Liver (tissue), 3 donors: ENCODE data around the gene SIN3B.

Experiments used
- CTCF ChIP-seq: fragments of 150-350 bp; IDR thresholded peaks from 2 replicates; pipeline ENCODE4 v1.5.1; 2017; ENCODE audit warnings: improper control_type of control experiment, low read depth, low read length; ENCODE audit not compliant: missing input control
- EGR1 ChIP-seq, 2 donors: IDR thresholded peaks; 2 replicates each; pipeline ENCODE4 v1.6.1; 2016 to 2018; ENCODE audit warnings: antibody characterized with exemption in 2 of 2, low read depth in 2 of 2
- GABPA ChIP-seq, 2 donors: IDR thresholded peaks in 1 of 2; conservative IDR thresholded peaks in 1 of 2; 2 replicates each; pipeline ENCODE4 v1.6.1; 2016; ENCODE audit warnings: antibody characterized with exemption in 2 of 2, mild to moderate bottlenecking in 1 of 2, moderate library complexity in 1 of 2
- JUND ChIP-seq, 2 donors: IDR thresholded peaks; 2 replicates each; pipeline ENCODE4 v1.6.1; 2016; ENCODE audit warnings: antibody characterized with exemption in 2 of 2
- MAX ChIP-seq: IDR thresholded peaks from 2 replicates; pipeline ENCODE4 v1.6.1; 2016; ENCODE audit warnings: antibody characterized with exemption
- NR2F2 ChIP-seq: IDR thresholded peaks from 2 replicates; pipeline ENCODE4 v1.6.1; 2016; ENCODE audit warnings: antibody characterized with exemption
- RAD21 ChIP-seq, 2 donors: IDR thresholded peaks; 2 replicates each; pipeline ENCODE4 v1.6.1; 2016; ENCODE audit warnings: antibody characterized with exemption in 2 of 2, mild to moderate bottlenecking in 2 of 2
- REST ChIP-seq: IDR thresholded peaks from 2 replicates; pipeline ENCODE4 v1.6.1; 2016; ENCODE audit warnings: antibody characterized with exemption, mild to moderate bottlenecking
- SP1 ChIP-seq: IDR thresholded peaks from 2 replicates; pipeline ENCODE4 v1.6.1; 2018; ENCODE audit warnings: antibody characterized with exemption, mild to moderate bottlenecking
- TAF1 ChIP-seq: conservative IDR thresholded peaks from 2 replicates; pipeline ENCODE4 v1.6.1; 2016; ENCODE audit warnings: antibody characterized with exemption, mild to moderate bottlenecking
- YY1 ChIP-seq: IDR thresholded peaks from 2 replicates; pipeline ENCODE4 v1.6.1; 2016; ENCODE audit warnings: antibody characterized with exemption, mild to moderate bottlenecking
- donor health status: healthy.
- donor health status: healthy.

- TF ChIP-seq MAX (no peak), YY1 (no peak), CTCF (no peak), RAD21 (IDR thresholded peaks at IDR 0.05) (no peak), NR2F2 (no peak), JUND (IDR thresholded peaks at IDR 0.05) (no peak), REST (no peak), EGR1 (IDR thresholded peaks at IDR 0.05; ENCODE audit: low read depth in 2 of 2) (no peak), TAF1 (no peak), SP1 (no peak), GABPA (IDR thresholded peaks at IDR 0.05 in 1 of 2, conservative IDR thresholded peaks at IDR 0.05 in 1 of 2) (no peak)
Measured at GRCh38 chr19:16797876-16798275, 31.3 kb upstream of the SIN3B start.
